HepG2 (cell line): Measurements from ENCODE around the gene HTR1D. TPM values are rescaled to one million over a fixed set of nuclear protein-coding genes. Genes with fewer than 3 reads are reported as not detected.

Experiments used
- ATAC-seq: fragments of 200-7000 bp; cut with Tn5 transposase; 3 replicates; pipeline ENCODE4 v1.9.1; 2020; ENCODE audit warnings: mild to moderate bottlenecking, moderate library complexity
- BruUV-seq: library from RNA; stranded (reverse); fragments of 400-500 nt; replicated peaks from 2 replicates; lab custom pipeline; 2021; lab: Mats Ljungman, UMichigan
- CTCF ChIA-PET: fragments of 300-600 bp; formaldehyde crosslinking; extraction: SDS; loops from one replicate; lab custom pipeline; 2021; ENCODE audit warnings: low total read pairs, inconsistent platforms, low intra/inter-chr PET ratio; lab: Yijun Ruan, JAX
- POLR2A ChIA-PET: fragments of 350-600 bp; sonication (Branson Sonifier 250); formaldehyde crosslinking; loops from one replicate; lab custom pipeline; 2020; ENCODE audit warnings: antibody characterized with exemption, inconsistent platforms; lab: Yijun Ruan, JAX
- DNase-seq: peaks from one replicate; pipeline ENCODE4 v3.0.0-alpha.2; 2015; ENCODE audit warnings: low spot score
- FAIRE-seq: peaks from 3 replicates; lab custom pipeline; 2011; peaks lifted over from hg19 to GRCh38; lab: Jason Lieb, UNC
- H2AFZ ChIP-seq: one replicate; pipeline ENCODE4 v1.6.1; 2011; ENCODE audit warnings: low read length, inconsistent platforms
- H3K27ac ChIP-seq: fragments of 300-600 bp; 3 replicates; pipeline ENCODE4 v1.8.0; 2011; ENCODE audit warnings: mixed run types, mild to moderate bottlenecking, mixed read lengths, low read length, inconsistent platforms; ENCODE audit not compliant: insufficient read depth; ENCODE audit errors: extremely low read length
- H3K27me3 ChIP-seq, 2 experiments: fragments of 200-600 bp in 1 of 2; 2 replicates in 1 of 2; 3 replicates in 1 of 2; pipeline versions ENCODE4 v1.6.0 to v1.8.0; 2011; ENCODE audit warnings: low read length in 2 of 2, mild to moderate bottlenecking in 2 of 2, moderate library complexity in 2 of 2, inconsistent platforms in 1 of 2; ENCODE audit not compliant: insufficient read depth in 2 of 2, control insufficient read depth in 1 of 2
- H3K36me3 ChIP-seq, 2 experiments: fragments of 200-600 bp in 1 of 2; replicated peaks in 1 of 2; 2 replicates in 1 of 2; 3 replicates in 1 of 2; pipeline versions ENCODE4 v1.5.1 to v1.8.0; 2011; ENCODE audit warnings: low read length in 2 of 2, inconsistent platforms in 1 of 2; ENCODE audit not compliant: insufficient read depth in 2 of 2, control insufficient read depth in 1 of 2
- H3K4me1 ChIP-seq: 2 replicates; pipeline ENCODE4 v1.5.1; 2012; ENCODE audit warnings: low read length, inconsistent platforms; ENCODE audit not compliant: insufficient read depth
- H3K4me2 ChIP-seq: 2 replicates; pipeline ENCODE4 v1.6.0; 2011; ENCODE audit warnings: low read depth, low read length, inconsistent platforms
- H3K4me3 ChIP-seq, 3 experiments: fragments of 200-600 bp in 1 of 3; sonication (generic), shearing (Covaris generic) in 1 of 3; replicated peaks in 1 of 3; 2 replicates each; pipeline ENCODE4 v1.5.1; 2011 to 2016; ENCODE audit warnings: low read length in 3 of 3, inconsistent platforms in 2 of 3, low read depth in 2 of 3, mild to moderate bottlenecking in 2 of 3, control low read depth in 1 of 3, mixed read lengths in 1 of 3; ENCODE audit not compliant: insufficient read depth in 1 of 3
- H3K79me2 ChIP-seq: one replicate; pipeline ENCODE4 v1.6.1; 2011; ENCODE audit warnings: low read length, inconsistent platforms; ENCODE audit not compliant: insufficient read depth
- H3K9ac ChIP-seq: 2 replicates; pipeline ENCODE4 v1.6.0; 2011; ENCODE audit warnings: mild to moderate bottlenecking, low read depth, low read length, inconsistent platforms; ENCODE audit not compliant: insufficient read depth
- H3K9me3 ChIP-seq: 2 replicates; pipeline ENCODE4 v1.5.1; 2012; ENCODE audit warnings: mild to moderate bottlenecking, low read length
- H4K20me1 ChIP-seq: 2 replicates; pipeline ENCODE4 v1.6.0; 2011; ENCODE audit warnings: inconsistent platforms, mild to moderate bottlenecking, low read length, moderate library complexity; ENCODE audit not compliant: insufficient read depth
- ELF3 ChIP-seq: IDR thresholded peaks from 2 replicates; pipeline ENCODE4 v1.6.1; 2016; ENCODE audit warnings: missing genetic modification reagents, missing compliant biosample characterization
- MAFF ChIP-seq: IDR thresholded peaks from 2 replicates; pipeline ENCODE4 v1.6.1; 2011; ENCODE audit warnings: low read depth, low read length, improper control_type of control experiment
- MIXL1 ChIP-seq: IDR thresholded peaks from 2 replicates; pipeline ENCODE4 v1.6.1; 2016
- REL ChIP-seq: sonication (generic); formaldehyde crosslinking; conservative IDR thresholded peaks from 2 replicates; pipeline ENCODE4 v1.8.0; 2022; ENCODE audit warnings: mild to moderate bottlenecking, missing genetic modification reagents, moderate library complexity
- ZNF543 ChIP-seq: sonication (generic); formaldehyde crosslinking; IDR thresholded peaks from 2 replicates; pipeline ENCODE4 v1.4.0; 2020; ENCODE audit warnings: mild to moderate bottlenecking, missing genetic modification reagents
- ZNF687 ChIP-seq: sonication (generic); formaldehyde crosslinking; IDR thresholded peaks from 2 replicates; pipeline ENCODE4 v1.5.1; 2020; ENCODE audit warnings: mild to moderate bottlenecking, missing genetic modification reagents, moderate library complexity
- ZNF839 ChIP-seq: sonication (generic); formaldehyde crosslinking; IDR thresholded peaks from 2 replicates; pipeline ENCODE4 v1.4.0; 2020; ENCODE audit warnings: missing genetic modification reagents, mild to moderate bottlenecking, borderline replicate concordance
- WGBS: methylation state at CpG from one replicate; pipeline ENCODE4 v1.1.6; 2017; ENCODE audit warnings: low lambda C conversion rate; 5-methylcytosine and 5-hydroxymethylcytosine counted together
- in situ Hi-C: cut with HindIII; loops from 2 replicates; pipeline ENCODE4 v1.10.0; 2017; ENCODE audit warnings: low pct_unique_long_range_greater_than_20kb; ENCODE audit not compliant: extremely low pct_ligation_motif_present
- intact Hi-C: fragments of 100-400 bp; cut with micrococcal nuclease; formaldehyde crosslinking; loops from one replicate; pipeline ENCODE4 v1.10.0; 2022; ENCODE audit not compliant: unreplicated experiment
- polyA plus RNA-seq, 8 experiments: library from polyadenylated mRNA; depleted of rRNA in 3 of 8; stranded (reverse) in 7 of 8; unstranded in 1 of 8; fragments of >200 nt; fragmentation: Illumina TruSeq in 4 of 8; extraction: Trizol in 4 of 8; gene quantifications; 2 replicates each; pipeline versions ENCODE4 v1.2.1 to v1.2.3, GENCODE V29; 2011 to 2016; ENCODE audit warnings: low read depth in 4 of 8, missing spikeins in 1 of 8, mixed read lengths in 1 of 8; ENCODE audit not compliant: insufficient read depth in 1 of 8
- total RNA-seq, 5 experiments: library from RNA; depleted of rRNA; stranded (reverse); fragments of >200 nt; fragmentation: Illumina TruSeq; extraction: Trizol; gene quantifications; 2 replicates each; pipeline ENCODE4 v1.2.3, GENCODE V29; 2016; ENCODE audit warnings: low read depth in 1 of 5

Gene HTR1D
- total and polyA plus RNA-seq, 2 of the 13 experiments (the other 11 are each of a cell fraction or from before 2014, with no cell fraction given): 0.04 to 0.07 TPM

GRCh38 chr1:23184212-23184934 is 32.9 kb downstream of the HTR1D start (continued):
- no peak for TF ChIP-seq REL (CRISPR knock-in tag)
- TF ChIP-seq MIXL1 (CRISPR knock-in tag): 0 out of 2 replicates have a peak, but pooled peaks have one; percentile 47
- TF ChIP-seq MAFF: no peak
- no peak for TF ChIP-seq ZNF543
- TF ChIP-seq ELF3 (CRISPR knock-in tag): 0 out of 2 replicates have a peak, but pooled peaks have one; percentile 21
- TF ChIP-seq ZNF687 (CRISPR knock-in tag): 0 out of 2 replicates have a peak, but pooled peaks have one; percentile 17
- TF ChIP-seq, all 625 proteins: peak for 11

GRCh38 chr1:23179862-23180261 is 37.4 kb downstream of the HTR1D start:
- POLR2A ChIA-PET: interaction anchor here (2.3 kb wide), 1 partner anchor 8 kb away, joined by 8 read pairs; no protein-coding TSS in a partner anchor
- intact Hi-C loops: no loop called here
- Histone ChIP-seq H3K9ac (no peak overlapping the region), H3K27ac (no peak overlapping the region), H3K27me3 (peaks cover 1 to 8% of the 10 kb centered on the region in 2 experiments; a peak in 2 of 5 replicates), H4K20me1 (no peaks in the 10 kb centered on the region)
- CTCF ChIA-PET: interaction anchor here (3.1 kb wide), 1 partner anchor 81 kb away, joined by 17 read pairs; no protein-coding TSS in a partner anchor
- DNase-seq (no peak), ATAC-seq (no peak)
- no peak for TF ChIP-seq ZNF839
- TF ChIP-seq, all 625 proteins: peak for 0
- no TSS peak for BruUV-seq
- H3K36me3 ChIP-seq: no peaks in the 10 kb centered on the region
- peaks cover 55% of the 10 kb centered on the region for H3K4me1 ChIP-seq
- no peak overlapping the region for H3K4me3 ChIP-seq
- no peak overlapping the region for H2AFZ ChIP-seq
- H3K9me3 ChIP-seq: no peaks in the 10 kb centered on the region
- WGBS: 24% methylated on average over 2 of the region's 2 CpGs
- H3K79me2 ChIP-seq: no peaks in the 10 kb centered on the region
- in situ Hi-C loops: no loop called here
- no peak overlapping the region for H3K4me2 ChIP-seq
- FAIRE-seq: no peak
